H1 (cell line): ENCODE results near the gene GTSF1L. TPM values are rescaled to one million over a fixed set of nuclear protein-coding genes. Genes with fewer than 3 reads are reported as not detected.

Experiments used
- CTCF ChIA-PET: fragments of 300-600 bp; sonication (Branson Sonifier 250); formaldehyde crosslinking; loops from one replicate; lab custom pipeline; 2021; ENCODE audit not compliant: partially characterized antibody; lab: Charles Lee
- POLR2A ChIA-PET: fragments of 300-600 bp; sonication (Branson Sonifier 250); formaldehyde crosslinking; loops from one replicate; lab custom pipeline; 2021; ENCODE audit warnings: inconsistent platforms; ENCODE audit not compliant: partially characterized antibody; lab: Charles Lee
- DNase-seq, 2 experiments: peaks; one replicate each; pipeline versions ENCODE4 v3.0.0 to v3.0.0-alpha.2; 2010 to 2022; ENCODE audit warnings: low spot score in 2 of 2, low read depth in 1 of 2, mixed read lengths in 1 of 2
- FAIRE-seq: peaks from 2 replicates; lab custom pipeline; 2011; peaks lifted over from hg19 to GRCh38; lab: Jason Lieb, UNC
- H2AFZ ChIP-seq: 2 replicates; pipeline ENCODE4 v1.8.1; 2012; ENCODE audit warnings: low read length, inconsistent platforms
- H2AK5ac ChIP-seq: 2 replicates; pipeline ENCODE4 v1.6.1; 2013; ENCODE audit warnings: low read depth, low read length
- H2BK120ac ChIP-seq: replicated peaks from 2 replicates; pipeline ENCODE3; 2013; ENCODE audit warnings: low read depth, low read length, inconsistent platforms
- H2BK12ac ChIP-seq: 2 replicates; pipeline ENCODE4 v1.6.1; 2013; ENCODE audit warnings: low read depth, low read length
- H2BK15ac ChIP-seq: 2 replicates; pipeline ENCODE4 v1.6.1; 2013; ENCODE audit warnings: low read length
- H2BK20ac ChIP-seq: 2 replicates; pipeline ENCODE4 v1.6.1; 2013; ENCODE audit warnings: low read length
- H2BK5ac ChIP-seq: 2 replicates; pipeline ENCODE4 v1.6.1; 2013; ENCODE audit warnings: low read depth, low read length
- H3K14ac ChIP-seq: 2 replicates; pipeline ENCODE4 v1.6.1; 2013; ENCODE audit warnings: inconsistent platforms; ENCODE audit not compliant: insufficient read length
- H3K18ac ChIP-seq: 2 replicates; pipeline ENCODE4 v1.6.1; 2013; ENCODE audit warnings: low read length; ENCODE audit errors: extremely low read depth
- H3K23ac ChIP-seq: 2 replicates; pipeline ENCODE4 v1.6.1; 2013; ENCODE audit warnings: inconsistent platforms; ENCODE audit not compliant: insufficient read length
- H3K23me2 ChIP-seq: 2 replicates; pipeline ENCODE4 v1.6.1; 2013; ENCODE audit warnings: low read depth, low read length
- H3K27ac ChIP-seq: 2 replicates; pipeline ENCODE4 v1.6.1; 2011; ENCODE audit warnings: low read depth, low read length, inconsistent platforms
- H3K27me3 ChIP-seq, 4 experiments: replicated peaks in 1 of 4; 1 replicate in 1 of 4; 2 replicates in 3 of 4; pipeline versions ENCODE4 v1.6.1 to v1.8.1; 2011 to 2013; ENCODE audit warnings: low read length in 3 of 4, mild to moderate bottlenecking in 3 of 4, inconsistent platforms in 2 of 4, mixed read lengths in 2 of 4, moderate library complexity in 1 of 4; ENCODE audit not compliant: control insufficient read depth in 3 of 4, insufficient read depth in 3 of 4; ENCODE audit errors: extremely low read depth in 1 of 4
- H3K36me3 ChIP-seq, 4 experiments: 2 replicates each; pipeline versions ENCODE4 v1.6.1 to v1.8.1; 2011 to 2013; ENCODE audit warnings: mild to moderate bottlenecking in 4 of 4, low read length in 3 of 4, moderate library complexity in 2 of 4, control low read depth in 1 of 4, inconsistent platforms in 1 of 4; ENCODE audit not compliant: insufficient read depth in 4 of 4, control insufficient read depth in 2 of 4
- H3K4ac ChIP-seq: replicated peaks from 2 replicates; pipeline ENCODE3; 2013; ENCODE audit warnings: low read length, low read depth, mixed read lengths, inconsistent platforms; ENCODE audit not compliant: insufficient read length
- H3K4me1 ChIP-seq, 4 experiments: replicated peaks in 1 of 4; 1 replicate in 1 of 4; 2 replicates in 3 of 4; pipeline versions ENCODE4 v1.6.1 to v1.8.1; 2011 to 2013; ENCODE audit warnings: low read length in 3 of 4, inconsistent platforms in 2 of 4, mixed read lengths in 1 of 4; ENCODE audit not compliant: insufficient read depth in 4 of 4, control insufficient read depth in 3 of 4
- H3K4me2 ChIP-seq, 2 experiments: 2 replicates each; pipeline versions ENCODE4 v1.6.1 to v1.8.1; 2011 to 2013; ENCODE audit warnings: low read depth in 2 of 2, low read length in 2 of 2, control low read depth in 1 of 2, inconsistent platforms in 1 of 2, mild to moderate bottlenecking in 1 of 2; ENCODE audit not compliant: insufficient read depth in 1 of 2
- H3K4me3 ChIP-seq, 4 experiments: fragments of 200-600, 300-600 bp in 1 of 4; sonication (generic), shearing (Covaris generic), sonication (Bioruptor Twin) in 1 of 4; 2 replicates each; pipeline versions ENCODE4 v1.5.1 to v1.8.1; 2011 to 2016; ENCODE audit warnings: low read length in 4 of 4, low read depth in 3 of 4, control low read depth in 2 of 4, inconsistent platforms in 2 of 4, mild to moderate bottlenecking in 2 of 4, mixed read lengths in 1 of 4, moderate library complexity in 1 of 4; ENCODE audit not compliant: insufficient read depth in 2 of 4; ENCODE audit errors: extremely low read depth in 1 of 4
- H3K56ac ChIP-seq: replicated peaks from 2 replicates; pipeline ENCODE3; 2013; ENCODE audit warnings: low read depth, mild to moderate bottlenecking, mixed read lengths, low read length, inconsistent platforms; ENCODE audit not compliant: insufficient read length
- H3K79me1 ChIP-seq: 2 replicates; pipeline ENCODE4 v1.6.1; 2013; ENCODE audit warnings: low read depth, low read length, control low read depth
- H3K79me2 ChIP-seq, 2 experiments: 2 replicates each; pipeline versions ENCODE4 v1.6.1 to v1.8.1; 2012 to 2013; ENCODE audit warnings: low read length in 2 of 2, mild to moderate bottlenecking in 2 of 2, inconsistent platforms in 1 of 2; ENCODE audit not compliant: insufficient read depth in 2 of 2, control insufficient read depth in 1 of 2
- H3K9ac ChIP-seq, 4 experiments: replicated peaks in 1 of 4; 1 replicate in 1 of 4; 2 replicates in 3 of 4; pipeline versions ENCODE4 v1.6.1 to v1.8.1; 2011 to 2013; ENCODE audit warnings: low read depth in 3 of 4, low read length in 3 of 4, control low read depth in 2 of 4, mild to moderate bottlenecking in 2 of 4, moderate library complexity in 2 of 4, inconsistent platforms in 1 of 4; ENCODE audit errors: extremely low read depth in 1 of 4
- H3K9me3 ChIP-seq, 2 experiments: 2 replicates each; pipeline versions ENCODE4 v1.6.1 to v1.8.1; 2012 to 2013; ENCODE audit warnings: mild to moderate bottlenecking in 2 of 2, moderate library complexity in 2 of 2, control low read depth in 1 of 2, inconsistent platforms in 1 of 2, low read depth in 1 of 2, low read length in 1 of 2, mixed read lengths in 1 of 2; ENCODE audit not compliant: insufficient read depth in 2 of 2
- H4K20me1 ChIP-seq, 2 experiments: replicated peaks in 1 of 2; 2 replicates each; pipeline versions ENCODE3 to v1.8.1; 2011 to 2013; ENCODE audit warnings: inconsistent platforms in 2 of 2, low read length in 2 of 2, mild to moderate bottlenecking in 1 of 2; ENCODE audit not compliant: insufficient read depth in 2 of 2, control insufficient read depth in 1 of 2
- H4K5ac ChIP-seq: 2 replicates; pipeline ENCODE4 v1.6.1; 2013; ENCODE audit warnings: low read length, low read depth, mixed read lengths, inconsistent platforms; ENCODE audit not compliant: insufficient read length
- H4K8ac ChIP-seq: 2 replicates; pipeline ENCODE4 v1.8.0; 2013; ENCODE audit warnings: mild to moderate bottlenecking, moderate library complexity, low read length, inconsistent platforms; ENCODE audit not compliant: insufficient read depth; ENCODE audit errors: extremely low read depth
- H4K91ac ChIP-seq: replicated peaks from 2 replicates; pipeline ENCODE3; 2013; ENCODE audit warnings: low read length, mixed read lengths, inconsistent platforms; ENCODE audit not compliant: insufficient read length
- CBX8 ChIP-seq: fragments of 300-800, 300-1000 bp; sonication (generic); IDR thresholded peaks from 2 replicates; pipeline ENCODE4 v1.7.1; 2016; ENCODE audit warnings: low read depth, low read length, borderline replicate concordance
- FOSL1 ChIP-seq: IDR thresholded peaks from 2 replicates; pipeline ENCODE4 v1.6.1; 2011; ENCODE audit warnings: mild to moderate bottlenecking, low read depth, low read length, moderate library complexity; ENCODE audit not compliant: insufficient read depth
- GTF2F1 ChIP-seq: IDR thresholded peaks from 2 replicates; pipeline ENCODE4 v1.6.1; 2012; ENCODE audit warnings: low read depth, low read length, improper control_type of control experiment, borderline replicate concordance
- POLR2AphosphoS5 ChIP-seq: IDR thresholded peaks from 2 replicates; pipeline ENCODE4 v1.6.1; 2011; ENCODE audit warnings: low read depth, low read length
- RBBP5 ChIP-seq: IDR thresholded peaks from 2 replicates; pipeline ENCODE4 v1.7.1; 2012; ENCODE audit warnings: low read depth, mild to moderate bottlenecking, inconsistent platforms, low read length, moderate library complexity, borderline replicate concordance
- SIN3A ChIP-seq, 2 experiments: IDR thresholded peaks in 1 of 2; conservative IDR thresholded peaks in 1 of 2; 2 replicates each; pipeline ENCODE4 v1.6.1; 2011 to 2012; ENCODE audit warnings: low read length in 2 of 2, improper control_type of control experiment in 1 of 2, low read depth in 1 of 2, mild to moderate bottlenecking in 1 of 2
- SP1 ChIP-seq: IDR thresholded peaks from 2 replicates; pipeline ENCODE4 v1.6.1; 2011; ENCODE audit warnings: low read depth, low read length
- SRF ChIP-seq: IDR thresholded peaks from 2 replicates; pipeline ENCODE4 v1.6.1; 2011; ENCODE audit warnings: mild to moderate bottlenecking, low read depth, low read length, moderate library complexity
- TAF7 ChIP-seq: optimal IDR thresholded peaks from 2 replicates; pipeline ENCODE3; 2011; ENCODE audit warnings: low read depth, mild to moderate bottlenecking, inconsistent platforms, low read length, moderate library complexity, borderline replicate concordance
- TCF12 ChIP-seq: IDR thresholded peaks from 2 replicates; pipeline ENCODE4 v1.6.1; 2011; ENCODE audit warnings: low read depth, mild to moderate bottlenecking, low read length
- YY1 ChIP-seq: IDR thresholded peaks from 2 replicates; pipeline ENCODE4 v1.6.1; 2011; ENCODE audit warnings: low read depth, mild to moderate bottlenecking, low read length
- WGBS, 2 experiments: shearing (Covaris generic) in 1 of 2; methylation state at CpG; one replicate each; pipeline versions ENCODE4 v1.1.6 to v1.1.7; 2013 to 2015; ENCODE audit warnings: low lambda C conversion rate in 2 of 2, mixed read lengths in 2 of 2, inconsistent platforms in 1 of 2, low coverage in 1 of 2, missing lambda C conversion rate in 1 of 2; ENCODE audit not compliant: insufficient replicate concordance in 2 of 2, insufficient coverage in 1 of 2, insufficient read length in 1 of 2; ENCODE audit errors: extremely low coverage in 1 of 2, missing lambda C conversion rate in 1 of 2; 5-methylcytosine and 5-hydroxymethylcytosine counted together
- polyA plus RNA-seq, 7 experiments: library from polyadenylated mRNA; depleted of rRNA in 3 of 7; stranded (reverse) in 5 of 7; unstranded in 2 of 7; fragments of >200 nt in 5 of 7; fragments of 200-250 nt in 2 of 7; gene quantifications; 1 replicate in 5 of 7; 2 replicates in 1 of 7; 4 replicates in 1 of 7; pipeline versions ENCODE4 v1.2.1 to v1.2.3, GENCODE V29; 2011 to 2013; ENCODE audit warnings: missing spikeins in 2 of 7, mixed read lengths in 2 of 7
- total RNA-seq: library from RNA; stranded (reverse); fragmentation: NEBNext Ultra II Directional; extraction: Animal tissue kit (Norgen Biotek cat#: 25700); gene quantifications from 2 replicates; pipeline ENCODE4 v1.2.1, GENCODE V29; 2021
- TF ChIP-seq, protein P1 (sequence below), 3 experiments: IDR thresholded peaks; 1 replicate in 2 of 3; 2 replicates in 1 of 3; pipeline versions ENCODE4 v1.5.1 to v1.6.1; 2011; ENCODE audit warnings: low read length in 3 of 3, mild to moderate bottlenecking in 3 of 3, inconsistent platforms in 2 of 3, low read depth in 1 of 3, moderate library complexity in 1 of 3; ENCODE audit not compliant: insufficient read depth in 1 of 3; ENCODE audit errors: control extremely low read depth in 1 of 3

The GTSF1L gene
- total and polyA plus RNA-seq, 2 of the 8 experiments (the other 6 are each of a cell fraction or from before 2014, with no cell fraction given), result not detected

DNA sequence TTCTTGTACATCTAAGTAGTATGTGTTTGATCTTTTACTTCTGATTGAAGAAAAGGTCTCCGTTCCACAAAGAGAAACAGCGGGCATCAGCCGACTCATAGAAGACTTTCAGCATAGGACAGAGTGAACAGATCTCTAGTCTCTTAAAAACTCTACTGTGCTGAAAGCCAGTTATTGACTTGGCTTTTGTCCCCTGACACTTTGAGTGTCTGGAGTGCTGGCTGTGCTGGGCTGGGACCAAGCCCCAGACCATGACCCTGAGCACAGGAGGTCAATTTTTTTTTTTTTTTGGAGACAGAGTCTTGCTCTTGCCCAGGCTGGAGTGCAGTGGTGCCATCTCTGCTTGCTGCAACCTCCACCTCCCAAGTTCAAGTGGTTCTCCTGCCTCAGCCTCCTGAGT lies 32.0 kb downstream of the GTSF1L start:
- H3K23me2 ChIP-seq, result no peaks in the 10 kb centered on the region
- no peak overlapping the region for H2BK5ac ChIP-seq
- no peak overlapping the region for H3K14ac ChIP-seq
- no peak overlapping the region for H2AFZ ChIP-seq
- no peak overlapping the region for H2BK15ac ChIP-seq
- H3K56ac ChIP-seq, result no peak overlapping the region
- H3K27me3 ChIP-seq, result no peaks in the 10 kb centered on the region
- H3K4me1 ChIP-seq, result no peaks in the 10 kb centered on the region
- no peak overlapping the region for H3K4me3 ChIP-seq
- no peak overlapping the region for H3K27ac ChIP-seq
- no peak overlapping the region for H4K5ac ChIP-seq
- H3K4me2 ChIP-seq, result no peak overlapping the region
- no peaks in the 10 kb centered on the region for H3K79me1 ChIP-seq
- no peak overlapping the region for H2BK120ac ChIP-seq
- H3K79me2 ChIP-seq, result no peaks in the 10 kb centered on the region; a peak in 1 of 4 replicates
- H4K91ac ChIP-seq, result no peak overlapping the region
- no peak overlapping the region for H3K9ac ChIP-seq
- H4K20me1 ChIP-seq, result peaks cover 3 to 4% of the 10 kb centered on the region in 2 experiments
- H3K9me3 ChIP-seq, result no peaks in the 10 kb centered on the region
- no peak for DNase-seq
- POLR2A ChIA-PET, result no interaction called here
- no peak overlapping the region for H3K4ac ChIP-seq
- CTCF ChIA-PET, result no interaction called here
- no peak overlapping the region for H2BK20ac ChIP-seq
- no peak overlapping the region for H3K23ac ChIP-seq
- FAIRE-seq, result no peak
- H4K8ac ChIP-seq, result no peak overlapping the region; the same call in 1 of the 2 replicates
- 92% methylated on average over 3 of the region's 3 CpGs; no CpG with 5 or more reads in 1 of the 2 experiments for WGBS, 2 experiments
- no peak overlapping the region for H3K18ac ChIP-seq
- peaks cover 6 to 46% (median 29%) of the 10 kb centered on the region in 4 experiments; a peak in 6 of 8 replicates for H3K36me3 ChIP-seq
- H2AK5ac ChIP-seq, result no peak overlapping the region
- H2BK12ac ChIP-seq, result no peak overlapping the region
- no peak for TF ChIP-seq POLR2AphosphoS5
- no peak for TF ChIP-seq YY1
- no peak for TF ChIP-seq SIN3A (conservative IDR thresholded peaks at IDR 0.05 in 1 of 2, IDR thresholded peaks at IDR 0.05 in 1 of 2; ENCODE audit: low read depth in 1 of 2, low read length in 2 of 2)
- TF ChIP-seq SP1, result no peak
- no peak for TF ChIP-seq SRF
- no peak for TF ChIP-seq FOSL1
- TF ChIP-seq GTF2F1, result no peak
- no peak for TF ChIP-seq RBBP5
- TF ChIP-seq, protein P1, sequence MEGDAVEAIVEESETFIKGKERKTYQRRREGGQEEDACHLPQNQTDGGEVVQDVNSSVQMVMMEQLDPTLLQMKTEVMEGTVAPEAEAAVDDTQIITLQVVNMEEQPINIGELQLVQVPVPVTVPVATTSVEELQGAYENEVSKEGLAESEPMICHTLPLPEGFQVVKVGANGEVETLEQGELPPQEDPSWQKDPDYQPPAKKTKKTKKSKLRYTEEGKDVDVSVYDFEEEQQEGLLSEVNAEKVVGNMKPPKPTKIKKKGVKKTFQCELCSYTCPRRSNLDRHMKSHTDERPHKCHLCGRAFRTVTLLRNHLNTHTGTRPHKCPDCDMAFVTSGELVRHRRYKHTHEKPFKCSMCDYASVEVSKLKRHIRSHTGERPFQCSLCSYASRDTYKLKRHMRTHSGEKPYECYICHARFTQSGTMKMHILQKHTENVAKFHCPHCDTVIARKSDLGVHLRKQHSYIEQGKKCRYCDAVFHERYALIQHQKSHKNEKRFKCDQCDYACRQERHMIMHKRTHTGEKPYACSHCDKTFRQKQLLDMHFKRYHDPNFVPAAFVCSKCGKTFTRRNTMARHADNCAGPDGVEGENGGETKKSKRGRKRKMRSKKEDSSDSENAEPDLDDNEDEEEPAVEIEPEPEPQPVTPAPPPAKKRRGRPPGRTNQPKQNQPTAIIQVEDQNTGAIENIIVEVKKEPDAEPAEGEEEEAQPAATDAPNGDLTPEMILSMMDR (IDR thresholded peaks at IDR 0.05; ENCODE audit: control extremely low read depth in 1 of 3, insufficient read depth in 1 of 3, low read depth in 1 of 3, low read length in 3 of 3), result no peak
- TF ChIP-seq TAF7, result no peak
- no peak for TF ChIP-seq CBX8
- no peak for TF ChIP-seq TCF12
